K562 (cell line): ENCODE results near the gene MAPK13. TPM values are rescaled to one million over a fixed set of nuclear protein-coding genes. Genes with fewer than 3 reads are reported as not detected.

Source experiments
- ATAC-seq: fragments of 200-7000 bp; cut with Tn5 transposase; 3 replicates; pipeline ENCODE4 v1.9.1; 2020; ENCODE audit warnings: moderate library complexity
- BruUV-seq: library from RNA; stranded (reverse); fragments of 400-500 nt; replicated peaks from 2 replicates; lab custom pipeline; 2021; lab: Mats Ljungman, UMichigan
- CTCF ChIA-PET: fragments of 300-600 bp; formaldehyde crosslinking; extraction: SDS; loops from one replicate; lab custom pipeline; 2021; ENCODE audit warnings: low intra/inter-chr PET ratio; lab: Yijun Ruan, JAX
- POLR2A ChIA-PET: fragments of 300-600, 350-650 bp; sonication (Branson Sonifier 250); formaldehyde crosslinking; extraction: SDS; loops from one replicate; lab custom pipeline; 2021; ENCODE audit warnings: antibody characterized with exemption, inconsistent platforms; lab: Yijun Ruan, JAX
- DNase-seq, 4 experiments: peaks; one replicate each; pipeline versions ENCODE4 v3.0.0 to v3.0.0-alpha.2; 2011 to 2018; ENCODE audit warnings: low spot score in 3 of 4, mixed read lengths in 3 of 4; ENCODE audit errors: extremely low read depth in 1 of 4
- FAIRE-seq: peaks from 2 replicates; lab custom pipeline; 2011; peaks lifted over from hg19 to GRCh38; lab: Jason Lieb, UNC
- H2AFZ ChIP-seq: 2 replicates; pipeline ENCODE4 v1.6.0; 2011; ENCODE audit warnings: low read depth, low read length, control low read depth, inconsistent platforms
- H3K27ac ChIP-seq: fragments of 200-600 bp; 3 replicates; pipeline ENCODE4 v1.8.0; 2011; ENCODE audit warnings: low read depth, mild to moderate bottlenecking, control low read depth, inconsistent platforms, low read length, moderate library complexity, mixed read lengths; ENCODE audit errors: extremely low read depth
- H3K27me3 ChIP-seq, 2 experiments: fragments of 300-600 bp in 1 of 2; 2 replicates in 1 of 2; 3 replicates in 1 of 2; pipeline versions ENCODE4 v1.6.0 to v1.8.0; 2011; ENCODE audit warnings: inconsistent platforms in 2 of 2, low read length in 2 of 2, mild to moderate bottlenecking in 1 of 2, mixed read lengths in 1 of 2, moderate library complexity in 1 of 2; ENCODE audit not compliant: control insufficient read depth in 2 of 2, insufficient read depth in 2 of 2
- H3K36me3 ChIP-seq: fragments of 300-600 bp; 3 replicates; pipeline ENCODE4 v1.8.0; 2011; ENCODE audit warnings: mild to moderate bottlenecking, low read length, inconsistent platforms; ENCODE audit not compliant: control insufficient read depth, insufficient read depth
- H3K4me1 ChIP-seq, 2 experiments: fragments of 200-600 bp in 1 of 2; replicated peaks in 1 of 2; 2 replicates in 1 of 2; 3 replicates in 1 of 2; pipeline versions ENCODE4 v1.5.1 to v1.8.0; 2011; ENCODE audit warnings: inconsistent platforms in 2 of 2, low read length in 2 of 2, mild to moderate bottlenecking in 1 of 2, mixed read lengths in 1 of 2, moderate library complexity in 1 of 2; ENCODE audit not compliant: control insufficient read depth in 2 of 2, insufficient read depth in 2 of 2
- H3K4me2 ChIP-seq: 2 replicates; pipeline ENCODE4 v1.6.1; 2011; ENCODE audit warnings: low read length, control low read depth, inconsistent platforms, mixed read lengths; ENCODE audit not compliant: insufficient read depth
- H3K4me3 ChIP-seq: fragments of 200-600 bp; sonication (generic), shearing (Covaris generic); 2 replicates; pipeline ENCODE4 v1.5.1; 2016; ENCODE audit warnings: control low read depth, inconsistent platforms
- H3K79me2 ChIP-seq: fragments of 200-600 bp; 3 replicates; pipeline ENCODE4 v1.8.0; 2011; ENCODE audit warnings: low read length, inconsistent platforms; ENCODE audit not compliant: control insufficient read depth, insufficient read depth
- H3K9ac ChIP-seq, 2 experiments: 2 replicates each; pipeline versions ENCODE4 v1.6.0 to v1.6.1; 2011; ENCODE audit warnings: low read depth in 2 of 2, low read length in 2 of 2, control low read depth in 1 of 2, inconsistent platforms in 1 of 2, mild to moderate bottlenecking in 1 of 2, mixed read lengths in 1 of 2; ENCODE audit not compliant: insufficient read depth in 1 of 2
- H3K9me1 ChIP-seq: one replicate; pipeline ENCODE4 v1.6.0; 2011; ENCODE audit warnings: inconsistent platforms, mild to moderate bottlenecking, low read length, moderate library complexity; ENCODE audit not compliant: control insufficient read depth, insufficient read depth
- H3K9me3 ChIP-seq: replicated peaks from 2 replicates; pipeline ENCODE4 v1.5.1; 2011; ENCODE audit warnings: low read depth, low read length, inconsistent platforms; ENCODE audit not compliant: control insufficient read depth, insufficient read depth
- H4K20me1 ChIP-seq: replicated peaks from 2 replicates; pipeline ENCODE4 v1.6.1; 2011; ENCODE audit warnings: low read length, inconsistent platforms, mixed read lengths; ENCODE audit not compliant: control insufficient read depth, insufficient read depth
- DIDO1 ChIP-seq: fragments of 450-650 bp; IDR thresholded peaks from 2 replicates; pipeline ENCODE4 v1.6.1; 2016; ENCODE audit warnings: low read depth, missing biosample characterization, missing genetic modification characterization
- EGR1 ChIP-seq: fragments of 450-650 bp; conservative IDR thresholded peaks from 2 replicates; pipeline ENCODE4 v1.6.1; 2017; ENCODE audit warnings: mild to moderate bottlenecking
- ELK1 ChIP-seq: sonication (generic); formaldehyde crosslinking; IDR thresholded peaks from 2 replicates; pipeline ENCODE4 v1.8.1; 2022; ENCODE audit warnings: missing genetic modification reagents
- ESRRA ChIP-seq: fragments of 450-650 bp; IDR thresholded peaks from 2 replicates; pipeline ENCODE4 v1.6.1; 2014; ENCODE audit warnings: low read depth, mild to moderate bottlenecking, moderate library complexity, borderline replicate concordance
- NR2C1 ChIP-seq, 2 experiments: fragments of 450-650 bp; IDR thresholded peaks; 2 replicates each; pipeline ENCODE4 v1.6.1; 2017; ENCODE audit warnings: mild to moderate bottlenecking in 2 of 2, antibody characterized with exemption in 1 of 2, inconsistent platforms in 1 of 2, missing compliant biosample characterization in 1 of 2, missing genetic modification characterization in 1 of 2
- TAF15 ChIP-seq: fragments of 200-400 bp; formaldehyde crosslinking; IDR thresholded peaks from 2 replicates; pipeline ENCODE4 v1.6.1; 2017; ENCODE audit warnings: mild to moderate bottlenecking, low read depth, low read length, moderate library complexity
- ZNF316 ChIP-seq: fragments of 450-650 bp; IDR thresholded peaks from 2 replicates; pipeline ENCODE4 v1.6.1; 2016
- ZNF551 ChIP-seq: fragments of 250-450 bp; sonication (Bioruptor Pico); IDR thresholded peaks from 2 replicates; pipeline ENCODE4 v1.5.0; 2021; ENCODE audit warnings: mild to moderate bottlenecking, moderate library complexity
- WGBS: fragments of 100-300 bp; shearing (Covaris generic); methylation state at CpG from one replicate; pipeline ENCODE4 v1.1.6; 2016; ENCODE audit warnings: low coverage, mixed read lengths; ENCODE audit not compliant: insufficient coverage; ENCODE audit errors: missing lambda C conversion rate; 5-methylcytosine and 5-hydroxymethylcytosine counted together
- in situ Hi-C: fragments of 300-500 bp; cut with MboI; formaldehyde crosslinking; loops from 4 replicates; pipeline ENCODE4 v1.15.0; 2018; ENCODE audit warnings: inconsistent platforms, mixed read lengths
- intact Hi-C: fragments of 100-400 bp; cut with micrococcal nuclease; formaldehyde crosslinking; loops from 2 replicates; pipeline ENCODE4 v1.14.2; 2022
- polyA plus RNA-seq, 8 experiments: library from polyadenylated mRNA; depleted of rRNA in 4 of 8; stranded (reverse) in 5 of 8; unstranded in 3 of 8; fragments of >200 nt; fragmentation: Nextera tagmentation in 2 of 8; fragmentation: Illumina TruSeq in 1 of 8; extraction: Ambion mirVana in 2 of 8; extraction: Trizol in 1 of 8; gene quantifications; 2 replicates each; pipeline versions ENCODE4 v1.2.1 to v1.2.3, GENCODE V29; 2011 to 2014; ENCODE audit warnings: inconsistent platforms in 1 of 8, missing spikeins in 1 of 8
- total RNA-seq, 7 experiments: library from RNA; depleted of rRNA in 6 of 7; stranded (reverse); fragments of >200 nt in 6 of 7; fragmentation: Illumina TruSeq in 2 of 7; extraction: Trizol in 2 of 7; gene quantifications; 2 replicates each; pipeline versions ENCODE4 v1.2.1 to v1.2.3, GENCODE V29; 2011 to 2021; ENCODE audit warnings: low replicate concordance in 1 of 7
- TF ChIP-seq, protein P1 (sequence below): fragments of 250-450 bp; sonication (Bioruptor Pico); IDR thresholded peaks from 2 replicates; pipeline ENCODE4 v1.9.0; 2021; ENCODE audit warnings: mild to moderate bottlenecking
- TF ChIP-seq, protein P2 (sequence below): sonication (generic); formaldehyde crosslinking; IDR thresholded peaks from 2 replicates; pipeline ENCODE4 v1.8.0; 2022; ENCODE audit warnings: missing genetic modification reagents, mild to moderate bottlenecking, borderline replicate concordance
- TF ChIP-seq, protein P3 (sequence below): fragments of 250-450 bp; sonication (Bioruptor Pico); IDR thresholded peaks from 2 replicates; pipeline ENCODE4 v1.5.0; 2021; ENCODE audit warnings: mild to moderate bottlenecking, borderline replicate concordance

MAPK13 gene
- total and polyA plus RNA-seq, 9 of the 15 experiments (the other 6 are each of a cell fraction or from before 2014, with no cell fraction given): 0.03 to 2.3 (median 0.48) TPM; not detected in 1

GRCh38 chr6:36098920-36099647 lies 31.2 kb upstream of the MAPK13 start:
- in situ Hi-C loops: loop anchor here (5.0 kb wide), 1 partner anchor 72 kb away; the partner anchor contains the start of gene MAPK14
- Histone ChIP-seq H3K4me1 (peaks cover 9 to 33% of the 10 kb centered on the region in 2 experiments), H3K9me1 (peaks cover 3% of the 10 kb centered on the region), H3K9me3 (peaks cover 1% of the 10 kb centered on the region; the same call in 1 of the 2 replicates), H3K79me2 (no peaks in the 10 kb centered on the region), H3K4me3 (no peak overlapping the region), H3K27me3 (no peaks in the 10 kb centered on the region), H2AFZ (peak overlapping the region; percentile 57), H3K9ac (peak overlapping the region in 1 of 2 experiments; percentile 32; a peak in 2 of 4 replicates), H4K20me1 (no peaks in the 10 kb centered on the region), H3K4me2 (peak overlapping the region; percentile 50), H3K27ac (peak overlapping the region; percentile 60), H3K36me3 (peaks cover 52% of the 10 kb centered on the region)
- ATAC-seq (peak; percentile 91), FAIRE-seq (peak; percentile 86), DNase-seq (peak; percentile 66 to 85 (median 74))
- intact Hi-C loops: loop anchor here (1.0 to 10.0 kb wide), 5 partner anchors 19 to 574 kb away; partner anchors contain the start of genes ARMC12 and MAPK14
- WGBS: 7% methylated on average over 5 of the region's 5 CpGs
- POLR2A ChIA-PET: interaction anchor here (0.5 to 1.2 kb wide), 8 partner anchors 8 to 411 kb away, joined by 3 to 5 read pairs (median 3); no protein-coding TSS in a partner anchor
- CTCF ChIA-PET: interaction anchor here (0.8 kb wide), 1 partner anchor 72 kb away, joined by 4 read pairs; the partner anchor contains the start of gene MAPK14
- BruUV-seq: no TSS peak
- TF ChIP-seq ZNF551 (CRISPR knock-in tag): no peak
- TF ChIP-seq ZNF316: peak; percentile 87
- TF ChIP-seq DIDO1 (tag): no peak
- no peak for TF ChIP-seq EGR1
- TF ChIP-seq NR2C1 (IDR thresholded peaks at IDR 0.05): no peak
- TF ChIP-seq NR2C1 (tag; IDR thresholded peaks at IDR 0.05): no peak
- TF ChIP-seq ESRRA: no peak
- no peak for TF ChIP-seq TAF15
- TF ChIP-seq, protein P1, sequence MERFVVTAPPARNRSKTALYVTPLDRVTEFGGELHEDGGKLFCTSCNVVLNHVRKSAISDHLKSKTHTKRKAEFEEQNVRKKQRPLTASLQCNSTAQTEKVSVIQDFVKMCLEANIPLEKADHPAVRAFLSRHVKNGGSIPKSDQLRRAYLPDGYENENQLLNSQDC: no peak
- TF ChIP-seq, protein P2, sequence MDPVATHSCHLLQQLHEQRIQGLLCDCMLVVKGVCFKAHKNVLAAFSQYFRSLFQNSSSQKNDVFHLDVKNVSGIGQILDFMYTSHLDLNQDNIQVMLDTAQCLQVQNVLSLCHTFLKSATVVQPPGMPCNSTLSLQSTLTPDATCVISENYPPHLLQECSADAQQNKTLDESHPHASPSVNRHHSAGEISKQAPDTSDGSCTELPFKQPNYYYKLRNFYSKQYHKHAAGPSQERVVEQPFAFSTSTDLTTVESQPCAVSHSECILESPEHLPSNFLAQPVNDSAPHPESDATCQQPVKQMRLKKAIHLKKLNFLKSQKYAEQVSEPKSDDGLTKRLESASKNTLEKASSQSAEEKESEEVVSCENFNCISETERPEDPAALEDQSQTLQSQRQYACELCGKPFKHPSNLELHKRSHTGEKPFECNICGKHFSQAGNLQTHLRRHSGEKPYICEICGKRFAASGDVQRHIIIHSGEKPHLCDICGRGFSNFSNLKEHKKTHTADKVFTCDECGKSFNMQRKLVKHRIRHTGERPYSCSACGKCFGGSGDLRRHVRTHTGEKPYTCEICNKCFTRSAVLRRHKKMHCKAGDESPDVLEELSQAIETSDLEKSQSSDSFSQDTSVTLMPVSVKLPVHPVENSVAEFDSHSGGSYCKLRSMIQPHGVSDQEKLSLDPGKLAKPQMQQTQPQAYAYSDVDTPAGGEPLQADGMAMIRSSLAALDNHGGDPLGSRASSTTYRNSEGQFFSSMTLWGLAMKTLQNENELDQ (CRISPR knock-in tag): no peak
- TF ChIP-seq, protein P3, sequence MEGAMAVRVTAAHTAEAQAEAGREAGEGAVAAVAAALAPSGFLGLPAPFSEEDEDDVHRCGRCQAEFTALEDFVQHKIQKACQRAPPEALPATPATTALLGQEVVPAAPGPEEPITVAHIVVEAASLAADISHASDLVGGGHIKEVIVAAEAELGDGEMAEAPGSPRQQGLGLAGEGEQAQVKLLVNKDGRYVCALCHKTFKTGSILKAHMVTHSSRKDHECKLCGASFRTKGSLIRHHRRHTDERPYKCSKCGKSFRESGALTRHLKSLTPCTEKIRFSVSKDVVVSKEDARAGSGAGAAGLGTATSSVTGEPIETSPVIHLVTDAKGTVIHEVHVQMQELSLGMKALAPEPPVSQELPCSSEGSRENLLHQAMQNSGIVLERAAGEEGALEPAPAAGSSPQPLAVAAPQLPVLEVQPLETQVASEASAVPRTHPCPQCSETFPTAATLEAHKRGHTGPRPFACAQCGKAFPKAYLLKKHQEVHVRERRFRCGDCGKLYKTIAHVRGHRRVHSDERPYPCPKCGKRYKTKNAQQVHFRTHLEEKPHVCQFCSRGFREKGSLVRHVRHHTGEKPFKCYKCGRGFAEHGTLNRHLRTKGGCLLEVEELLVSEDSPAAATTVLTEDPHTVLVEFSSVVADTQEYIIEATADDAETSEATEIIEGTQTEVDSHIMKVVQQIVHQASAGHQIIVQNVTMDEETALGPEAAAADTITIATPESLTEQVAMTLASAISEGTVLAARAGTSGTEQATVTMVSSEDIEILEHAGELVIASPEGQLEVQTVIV (CRISPR knock-in tag): no peak
- TF ChIP-seq ELK1 (CRISPR knock-in tag): no peak
